ENCODE measurements around the gene KMT2C.

GRCh38 chr7:152097330-152097729 is 338.5 kb downstream of the KMT2C start:
- TF ChIP-seq CTCF (IDR thresholded peaks at IDR 0.05) = no peak
- no peak for TF ChIP-seq POLR2A (IDR thresholded peaks at IDR 0.05)

Measured in Peyer's patch (tissue), 4 donors.